ENCODE results near the gene CD47. TPM values are rescaled to one million over a fixed set of nuclear protein-coding genes. Genes with fewer than 3 reads are reported as not detected.

CD47 gene
- total RNA-seq, 1 experiment from 2014 or later: 16.3 TPM

DNA sequence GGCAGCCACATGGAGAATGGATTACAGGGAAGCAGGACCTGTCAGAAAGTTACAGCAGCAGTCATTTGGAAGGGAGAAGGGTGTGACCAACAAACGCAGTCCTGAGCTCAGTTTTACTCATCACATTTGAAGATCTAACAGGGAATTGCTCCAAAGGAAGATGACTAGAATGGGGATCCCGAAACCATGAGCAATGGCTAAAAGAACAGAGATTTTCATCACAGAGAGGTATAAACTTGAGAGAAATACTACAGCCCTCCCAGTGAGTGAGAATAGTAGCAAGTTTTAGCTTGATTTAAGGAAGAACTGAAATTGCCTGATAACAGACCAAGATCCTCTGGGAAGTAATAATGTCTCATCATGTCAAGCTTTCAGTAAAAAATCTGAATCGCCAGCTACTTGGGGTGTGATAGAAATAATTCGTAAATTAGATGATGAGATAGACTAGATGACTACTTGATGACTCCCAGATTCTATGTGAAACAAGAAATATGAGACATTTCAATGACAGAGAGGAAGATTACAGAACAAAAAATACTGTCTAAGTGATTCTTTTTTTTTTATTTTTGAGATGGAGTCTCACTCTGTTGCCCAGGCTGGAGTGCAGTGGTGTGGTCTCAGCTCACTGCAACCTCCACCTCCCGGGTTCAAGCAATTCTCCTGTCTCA, 16.9 kb downstream of the CD47 start:
- no peaks in the 10 kb centered on the region for H3K9me3 Mint-ChIP-seq
- CTCF ChIA-PET: no interaction called here
- POLR2A ChIA-PET: no interaction called here
- H3K36me3 Mint-ChIP-seq: no peaks in the 10 kb centered on the region
- no peak for DNase-seq (ENCODE audit: low spot score)
- peaks cover 15% of the 10 kb centered on the region for H3K4me1 Mint-ChIP-seq
- ATAC-seq: no peak
- H3K4me3 Mint-ChIP-seq: no peak overlapping the region
- H3K27ac Mint-ChIP-seq: no peak overlapping the region
- no peak for TF ChIP-seq JUN (CRISPR knock-in tag; IDR thresholded peaks at IDR 0.05)
- TF ChIP-seq KAT7 (CRISPR knock-in tag; IDR thresholded peaks at IDR 0.05; ENCODE audit: borderline replicate concordance): no peak
- TF ChIP-seq ZNF232 (CRISPR knock-in tag; IDR thresholded peaks at IDR 0.05): no peak
- TF ChIP-seq ZNF512 (CRISPR knock-in tag; IDR thresholded peaks at IDR 0.05; ENCODE audit: borderline replicate concordance): no peak
- TF ChIP-seq TCF7 (CRISPR knock-in tag; IDR thresholded peaks at IDR 0.05; ENCODE audit: low read depth): no peak
- TF ChIP-seq ZNF416 (CRISPR knock-in tag; IDR thresholded peaks at IDR 0.05): no peak
- TF ChIP-seq, protein P1, sequence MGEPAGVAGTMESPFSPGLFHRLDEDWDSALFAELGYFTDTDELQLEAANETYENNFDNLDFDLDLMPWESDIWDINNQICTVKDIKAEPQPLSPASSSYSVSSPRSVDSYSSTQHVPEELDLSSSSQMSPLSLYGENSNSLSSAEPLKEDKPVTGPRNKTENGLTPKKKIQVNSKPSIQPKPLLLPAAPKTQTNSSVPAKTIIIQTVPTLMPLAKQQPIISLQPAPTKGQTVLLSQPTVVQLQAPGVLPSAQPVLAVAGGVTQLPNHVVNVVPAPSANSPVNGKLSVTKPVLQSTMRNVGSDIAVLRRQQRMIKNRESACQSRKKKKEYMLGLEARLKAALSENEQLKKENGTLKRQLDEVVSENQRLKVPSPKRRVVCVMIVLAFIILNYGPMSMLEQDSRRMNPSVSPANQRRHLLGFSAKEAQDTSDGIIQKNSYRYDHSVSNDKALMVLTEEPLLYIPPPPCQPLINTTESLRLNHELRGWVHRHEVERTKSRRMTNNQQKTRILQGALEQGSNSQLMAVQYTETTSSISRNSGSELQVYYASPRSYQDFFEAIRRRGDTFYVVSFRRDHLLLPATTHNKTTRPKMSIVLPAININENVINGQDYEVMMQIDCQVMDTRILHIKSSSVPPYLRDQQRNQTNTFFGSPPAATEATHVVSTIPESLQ (CRISPR knock-in tag; IDR thresholded peaks at IDR 0.05): no peak
- TF ChIP-seq, protein P2, sequence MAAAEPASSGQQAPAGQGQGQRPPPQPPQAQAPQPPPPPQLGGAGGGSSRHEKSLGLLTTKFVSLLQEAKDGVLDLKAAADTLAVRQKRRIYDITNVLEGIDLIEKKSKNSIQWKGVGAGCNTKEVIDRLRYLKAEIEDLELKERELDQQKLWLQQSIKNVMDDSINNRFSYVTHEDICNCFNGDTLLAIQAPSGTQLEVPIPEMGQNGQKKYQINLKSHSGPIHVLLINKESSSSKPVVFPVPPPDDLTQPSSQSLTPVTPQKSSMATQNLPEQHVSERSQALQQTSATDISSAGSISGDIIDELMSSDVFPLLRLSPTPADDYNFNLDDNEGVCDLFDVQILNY (CRISPR knock-in tag; IDR thresholded peaks at IDR 0.05): no peak
- no peak for TF ChIP-seq MAX (CRISPR knock-in tag; IDR thresholded peaks at IDR 0.05)
- TF ChIP-seq CBFB (CRISPR knock-in tag; IDR thresholded peaks at IDR 0.05; ENCODE audit: low read depth): no peak
- TF ChIP-seq ZBTB21 (CRISPR knock-in tag; IDR thresholded peaks at IDR 0.05; ENCODE audit: borderline replicate concordance): no peak
- no peak for TF ChIP-seq TP53 (CRISPR knock-in tag; IDR thresholded peaks at IDR 0.05)
- TF ChIP-seq, protein P3, sequence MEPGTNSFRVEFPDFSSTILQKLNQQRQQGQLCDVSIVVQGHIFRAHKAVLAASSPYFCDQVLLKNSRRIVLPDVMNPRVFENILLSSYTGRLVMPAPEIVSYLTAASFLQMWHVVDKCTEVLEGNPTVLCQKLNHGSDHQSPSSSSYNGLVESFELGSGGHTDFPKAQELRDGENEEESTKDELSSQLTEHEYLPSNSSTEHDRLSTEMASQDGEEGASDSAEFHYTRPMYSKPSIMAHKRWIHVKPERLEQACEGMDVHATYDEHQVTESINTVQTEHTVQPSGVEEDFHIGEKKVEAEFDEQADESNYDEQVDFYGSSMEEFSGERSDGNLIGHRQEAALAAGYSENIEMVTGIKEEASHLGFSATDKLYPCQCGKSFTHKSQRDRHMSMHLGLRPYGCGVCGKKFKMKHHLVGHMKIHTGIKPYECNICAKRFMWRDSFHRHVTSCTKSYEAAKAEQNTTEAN (CRISPR knock-in tag; IDR thresholded peaks at IDR 0.05): no peak
- no peak for TF ChIP-seq SP1 (CRISPR knock-in tag; conservative IDR thresholded peaks at IDR 0.05)
- TF ChIP-seq, protein P4, sequence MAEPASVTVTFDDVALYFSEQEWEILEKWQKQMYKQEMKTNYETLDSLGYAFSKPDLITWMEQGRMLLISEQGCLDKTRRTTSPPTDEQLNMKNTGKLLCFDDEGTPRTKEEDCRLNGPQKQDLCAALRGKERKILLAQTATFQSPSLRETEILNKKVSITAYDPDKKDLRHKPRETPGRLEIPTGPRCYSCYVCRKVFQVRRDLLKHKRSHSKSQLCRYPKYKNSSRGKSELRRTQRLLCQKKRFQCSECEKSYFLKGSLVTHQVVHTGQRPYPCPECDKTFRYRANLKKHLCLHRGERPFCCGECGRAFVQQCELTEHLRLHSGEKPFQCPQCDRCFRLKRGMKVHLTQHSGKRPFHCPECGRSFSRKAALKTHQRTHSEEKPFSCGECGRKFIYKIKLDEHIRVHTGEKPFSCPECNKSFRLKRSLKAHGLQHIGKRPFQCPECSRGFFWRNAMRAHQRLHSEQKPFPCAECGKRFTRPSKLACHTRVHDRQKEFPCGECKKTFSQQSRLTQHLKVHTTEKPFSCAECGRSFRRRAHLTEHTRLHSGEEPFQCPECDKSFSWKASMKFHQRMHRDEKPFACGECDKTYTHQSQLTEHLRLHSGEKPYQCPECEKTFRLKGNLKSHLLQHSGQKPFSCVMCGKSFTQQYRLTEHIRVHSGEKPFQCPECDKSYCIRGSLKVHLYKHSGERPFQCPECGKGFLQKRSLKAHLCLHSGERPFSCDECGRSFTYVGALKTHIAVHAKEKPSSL (CRISPR knock-in tag; conservative IDR thresholded peaks at IDR 0.05): no peak
- no peak for TF ChIP-seq NFATC4 (CRISPR knock-in tag; IDR thresholded peaks at IDR 0.05)
- TF ChIP-seq FOXK1 (CRISPR knock-in tag; IDR thresholded peaks at IDR 0.05): no peak
- no peak for TF ChIP-seq E2F1 (CRISPR knock-in tag; IDR thresholded peaks at IDR 0.05)
- TF ChIP-seq JAZF1 (CRISPR knock-in tag; IDR thresholded peaks at IDR 0.05): no peak
- H3K27me3 Mint-ChIP-seq (ENCODE audit: low read depth): no peaks in the 10 kb centered on the region
